Uterus (tissue), 4 donors: Measurements from ENCODE around the gene UBE2J1. TPM values are rescaled to one million over a fixed set of nuclear protein-coding genes. Genes with fewer than 3 reads are reported as not detected.

ENCODE experiments used
- DNase-seq, 2 donors: peaks; one replicate each; pipeline ENCODE4 v3.0.0-alpha.2; 2019 to 2020
- H3K27ac ChIP-seq, 2 donors: fragments of 200-600 bp; sonication (generic); 1 replicate in 1 of 2; 2 replicates in 1 of 2; pipeline ENCODE4 v1.5.1; 2016 to 2018
- H3K27me3 ChIP-seq, 2 donors: fragments of 200-600 bp; sonication (generic); one replicate each; pipeline ENCODE4 v1.5.1; 2018 to 2019; ENCODE audit warnings: control low read depth in 1 of 2
- H3K36me3 ChIP-seq, 2 donors: fragments of 200-600 bp; sonication (generic); one replicate each; pipeline ENCODE4 v1.5.1; 2019; ENCODE audit warnings: control low read depth in 1 of 2
- H3K4me1 ChIP-seq, 2 donors: fragments of 200-600 bp; sonication (generic); one replicate each; pipeline ENCODE4 v1.5.1; 2018 to 2019; ENCODE audit warnings: control low read depth in 1 of 2
- H3K4me3 ChIP-seq, 2 donors: fragments of 200-600 bp; sonication (generic); 1 replicate in 1 of 2; 2 replicates in 1 of 2; pipeline ENCODE4 v1.5.1; 2018 to 2019; ENCODE audit warnings: mild to moderate bottlenecking in 1 of 2
- H3K9me3 ChIP-seq, 2 donors: fragments of 200-600 bp; sonication (generic); one replicate each; pipeline ENCODE4 v1.5.1; 2019; ENCODE audit warnings: control low read depth in 1 of 2
- POLR2A ChIP-seq, 2 donors: fragments of 450-650 bp; IDR thresholded peaks; one replicate each; pipeline ENCODE4 v1.6.1; 2016; ENCODE audit warnings: antibody characterized with exemption in 2 of 2, mild to moderate bottlenecking in 1 of 2, moderate library complexity in 1 of 2
- intact Hi-C: fragments of 100-400 bp; cut with DNase I; formaldehyde crosslinking; loops from one replicate; pipeline ENCODE4 v1.15.1; 2023; ENCODE audit warnings: low total_unique reads
- total RNA-seq, 4 donors: library from RNA; depleted of rRNA in 3 of 4; stranded (reverse); fragments of >200 nt in 3 of 4; gene quantifications; one replicate each; pipeline versions ENCODE4 v1.1.0 to v1.2.4, GENCODE V29; 2014 to 2023
- TF ChIP-seq, protein P1 (sequence below), 4 experiments: fragments of 200-600 bp in 2 of 4; fragments of 450-650 bp in 2 of 4; sonication (generic) in 2 of 4; IDR thresholded peaks; one replicate each; pipeline ENCODE4 v1.5.1; 2016 to 2019; ENCODE audit warnings: antibody characterized with exemption in 4 of 4, mild to moderate bottlenecking in 2 of 4, moderate library complexity in 1 of 4
- donor health status: DM: yes; HTN: yes; CAD: no.

Gene UBE2J1
- total RNA-seq, 4 donors from 2014 or later = 13.1 to 55.2 (median 41.0) TPM

DNA sequence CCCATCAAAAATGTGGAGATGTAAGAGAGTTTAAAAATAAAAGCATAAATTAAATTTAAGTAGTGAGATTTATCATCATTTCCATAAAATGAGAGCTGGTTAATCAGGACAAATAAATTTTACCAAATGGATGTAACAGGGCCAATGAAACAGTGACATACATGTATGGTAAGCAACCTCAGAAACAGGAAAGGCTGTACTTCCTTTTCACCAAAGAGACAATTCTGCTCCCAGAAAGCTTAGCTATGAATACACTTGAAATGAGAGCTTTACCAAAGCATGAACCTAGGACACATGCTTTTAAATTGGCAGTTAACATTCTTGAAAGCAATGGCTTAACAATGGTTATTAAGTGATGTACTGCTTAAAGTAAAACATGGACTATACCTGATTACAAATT lies 12.1 kb upstream of the UBE2J1 start:
- no peaks in the 10 kb centered on the region for H3K36me3 ChIP-seq
- intact Hi-C loops = no loop called here

DNA sequence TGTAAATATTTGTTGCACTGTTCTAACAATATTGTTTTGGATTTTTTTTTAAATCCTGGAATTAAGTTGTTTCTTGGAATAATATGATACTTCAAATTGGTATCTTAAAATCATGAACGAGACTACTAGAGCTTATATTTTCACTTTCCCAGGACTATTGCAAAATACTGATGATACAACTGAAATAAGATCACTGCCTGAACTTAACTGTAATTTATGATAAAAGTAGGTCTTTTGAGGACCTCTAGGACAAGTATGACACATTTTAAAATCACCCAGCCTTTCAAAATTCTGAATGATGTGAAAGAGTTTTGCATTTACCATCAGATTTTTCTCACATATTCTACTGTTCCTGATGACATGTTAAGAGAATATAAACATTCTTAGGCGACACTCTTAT lies 8.6 kb upstream of the UBE2J1 start:
- Histone ChIP-seq H3K36me3 (no peaks in the 10 kb centered on the region), H3K9me3 (no peaks in the 10 kb centered on the region), H3K4me1 (no peaks in the 10 kb centered on the region), H3K27me3 (no peaks in the 10 kb centered on the region), H3K27ac (no peak overlapping the region), H3K4me3 (no peak overlapping the region)
- intact Hi-C loops = no loop called here
- no peak for DNase-seq
- TF ChIP-seq POLR2A (IDR thresholded peaks at IDR 0.05) = no peak
- TF ChIP-seq, protein P1, sequence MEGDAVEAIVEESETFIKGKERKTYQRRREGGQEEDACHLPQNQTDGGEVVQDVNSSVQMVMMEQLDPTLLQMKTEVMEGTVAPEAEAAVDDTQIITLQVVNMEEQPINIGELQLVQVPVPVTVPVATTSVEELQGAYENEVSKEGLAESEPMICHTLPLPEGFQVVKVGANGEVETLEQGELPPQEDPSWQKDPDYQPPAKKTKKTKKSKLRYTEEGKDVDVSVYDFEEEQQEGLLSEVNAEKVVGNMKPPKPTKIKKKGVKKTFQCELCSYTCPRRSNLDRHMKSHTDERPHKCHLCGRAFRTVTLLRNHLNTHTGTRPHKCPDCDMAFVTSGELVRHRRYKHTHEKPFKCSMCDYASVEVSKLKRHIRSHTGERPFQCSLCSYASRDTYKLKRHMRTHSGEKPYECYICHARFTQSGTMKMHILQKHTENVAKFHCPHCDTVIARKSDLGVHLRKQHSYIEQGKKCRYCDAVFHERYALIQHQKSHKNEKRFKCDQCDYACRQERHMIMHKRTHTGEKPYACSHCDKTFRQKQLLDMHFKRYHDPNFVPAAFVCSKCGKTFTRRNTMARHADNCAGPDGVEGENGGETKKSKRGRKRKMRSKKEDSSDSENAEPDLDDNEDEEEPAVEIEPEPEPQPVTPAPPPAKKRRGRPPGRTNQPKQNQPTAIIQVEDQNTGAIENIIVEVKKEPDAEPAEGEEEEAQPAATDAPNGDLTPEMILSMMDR (IDR thresholded peaks at IDR 0.05) = no peak

More for the DNA sequence above, 12.1 kb upstream of the UBE2J1 start:
- Histone ChIP-seq H3K4me3 (no peak overlapping the region), H3K27me3 (no peaks in the 10 kb centered on the region), H3K27ac (no peak overlapping the region), H3K4me1 (no peaks in the 10 kb centered on the region), H3K9me3 (no peaks in the 10 kb centered on the region)
- TF ChIP-seq, protein P1 (IDR thresholded peaks at IDR 0.05) = no peak
- TF ChIP-seq POLR2A (IDR thresholded peaks at IDR 0.05) = no peak
- no peak for DNase-seq

DNA sequence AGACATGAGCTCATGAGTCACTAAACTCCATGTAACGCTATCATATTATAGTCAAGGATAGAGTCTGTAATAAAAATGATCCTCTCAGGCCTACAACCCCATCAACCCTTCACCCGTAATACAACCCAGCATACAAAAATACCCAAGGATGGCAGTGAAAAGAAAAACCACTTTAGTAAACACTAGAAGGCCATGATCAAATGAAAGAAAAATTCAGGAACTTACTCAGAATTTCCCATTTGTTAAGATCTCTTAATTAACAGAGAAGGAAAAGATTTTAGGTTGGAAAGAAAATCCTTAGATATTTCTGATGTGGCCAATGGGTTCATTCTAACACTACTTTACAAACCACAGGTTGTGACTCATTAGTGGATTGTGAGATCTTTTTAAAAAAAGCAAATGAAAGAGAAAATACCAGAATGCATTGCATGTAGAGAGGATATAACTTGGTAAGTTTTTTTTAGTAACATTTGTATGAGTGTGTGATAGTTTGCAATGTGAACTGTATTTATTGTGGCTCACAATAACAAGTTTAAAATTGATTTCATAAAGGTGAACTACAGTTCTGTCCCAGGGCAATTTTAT lies 8.0 kb upstream of the UBE2J1 start:
- H3K9me3 ChIP-seq = no peaks in the 10 kb centered on the region
- no peak overlapping the region for H3K4me3 ChIP-seq
- H3K27ac ChIP-seq = no peak overlapping the region
- DNase-seq = no peak
- intact Hi-C loops = no loop called here
- TF ChIP-seq POLR2A (IDR thresholded peaks at IDR 0.05) = no peak
- TF ChIP-seq, protein P1 (IDR thresholded peaks at IDR 0.05) = no peak
- no peaks in the 10 kb centered on the region for H3K27me3 ChIP-seq
- H3K4me1 ChIP-seq = no peaks in the 10 kb centered on the region
- H3K36me3 ChIP-seq = no peaks in the 10 kb centered on the region

DNA sequence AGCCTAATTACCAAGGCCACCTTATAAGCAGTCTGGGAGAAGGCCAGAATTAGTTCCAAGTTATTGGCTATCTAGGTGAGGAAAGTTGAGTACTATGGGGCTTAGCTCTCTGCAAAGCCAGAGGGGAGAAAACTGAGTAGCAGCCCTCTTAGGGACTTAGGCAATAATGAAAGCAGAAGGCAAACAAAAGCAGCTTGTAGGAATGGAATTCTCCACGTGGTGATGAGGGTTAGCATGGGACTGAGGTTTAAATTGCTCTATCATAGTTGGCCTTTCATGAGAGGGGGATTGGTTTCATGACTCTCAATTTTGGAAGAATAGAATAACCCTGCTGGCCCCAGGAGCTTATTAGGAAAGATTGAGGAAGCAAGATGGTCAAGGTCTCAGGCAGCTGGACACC lies 7.0 kb upstream of the UBE2J1 start:
- no peaks in the 10 kb centered on the region for H3K36me3 ChIP-seq
- intact Hi-C loops = loop anchor here (10.0 kb wide), 1 partner anchor 395 kb away; the partner anchor contains the start of gene RNGTT
- no peak for TF ChIP-seq POLR2A (IDR thresholded peaks at IDR 0.05)
- TF ChIP-seq, protein P1 (IDR thresholded peaks at IDR 0.05) = no peak
- H3K4me3 ChIP-seq = no peak overlapping the region
- H3K4me1 ChIP-seq = no peaks in the 10 kb centered on the region
- DNase-seq = no peak
- H3K27me3 ChIP-seq = no peaks in the 10 kb centered on the region
- no peak overlapping the region for H3K27ac ChIP-seq
- H3K9me3 ChIP-seq = no peaks in the 10 kb centered on the region

DNA sequence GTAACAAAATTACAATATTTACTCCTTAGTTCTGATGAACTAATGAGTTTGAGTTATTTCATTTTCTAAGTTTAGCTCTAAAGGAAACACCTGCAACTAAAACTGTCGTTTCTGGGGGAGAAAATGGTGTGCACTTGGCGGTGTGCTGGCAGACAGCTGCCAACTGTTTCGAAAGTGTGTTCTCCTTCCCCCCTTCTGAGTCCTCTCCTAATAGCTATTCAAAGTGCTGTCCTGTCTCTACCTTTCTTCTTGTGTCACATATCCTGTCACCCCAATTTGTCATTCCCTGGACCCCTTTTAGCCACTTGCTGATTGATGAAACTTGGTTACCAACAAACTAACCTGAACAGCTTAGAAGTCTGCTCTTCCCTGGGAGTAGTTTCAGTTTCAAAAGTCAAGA lies 4.9 kb upstream of the UBE2J1 start:
- no peaks in the 10 kb centered on the region for H3K36me3 ChIP-seq
- peak overlapping the region; percentile 45 to 49 for H3K27ac ChIP-seq
- TF ChIP-seq, protein P1 (IDR thresholded peaks at IDR 0.05) = no peak
- no peak for TF ChIP-seq POLR2A (IDR thresholded peaks at IDR 0.05)
- H3K4me3 ChIP-seq = peak overlapping the region in 1 of 2 donors; percentile 17
- DNase-seq = no peak
- intact Hi-C loops = loop anchor here (10.0 kb wide), 1 partner anchor 393 kb away; the partner anchor contains the start of gene RNGTT
- H3K27me3 ChIP-seq = no peaks in the 10 kb centered on the region
- H3K4me1 ChIP-seq = peaks cover 0 to 5% of the 10 kb centered on the region in 2 donors
- H3K9me3 ChIP-seq = no peaks in the 10 kb centered on the region
